Natural killer cell (primary cell): ENCODE measurements around the gene TRIP4. TPM values are rescaled to one million over a fixed set of nuclear protein-coding genes. Genes with fewer than 3 reads are reported as not detected.
"Not testable (repeated sequence)": the region's sequence is repeated elsewhere in the genome, so short reads cannot be mapped to it uniquely, and the experiment has no call there.

ENCODE experiments used
- ATAC-seq, 3 donors: fragments of 150-1000 bp in 2 of 3; fragments of 200-7000 bp in 1 of 3; cut with Tn5 transposase; 1 replicate in 1 of 3; 2 replicates in 2 of 3; pipeline ENCODE4 v1.10.0; 2021; ENCODE audit warnings: mild to moderate bottlenecking in 2 of 3, moderate library complexity in 2 of 3
- DNase-seq, 2 donors: peaks; one replicate each; pipeline versions ENCODE4 v3.0.0 to v3.0.0-alpha.2; 2013 to 2021; ENCODE audit warnings: mixed read lengths in 1 of 2
- H3K27ac ChIP-seq: one replicate; pipeline ENCODE4 v1.5.1; 2013; ENCODE audit warnings: mild to moderate bottlenecking, low read length
- H3K27me3 ChIP-seq: one replicate; pipeline ENCODE4 v1.6.1; 2013; ENCODE audit warnings: low read length; ENCODE audit not compliant: control insufficient read depth, insufficient read depth
- H3K36me3 ChIP-seq: one replicate; pipeline ENCODE4 v1.6.1; 2013; ENCODE audit warnings: low read length; ENCODE audit not compliant: control insufficient read depth, insufficient read depth
- H3K4me1 ChIP-seq: one replicate; pipeline ENCODE4 v1.6.1; 2013; ENCODE audit warnings: low read length; ENCODE audit not compliant: control insufficient read depth, insufficient read depth
- H3K4me3 ChIP-seq: one replicate; pipeline ENCODE4 v1.5.1; 2013; ENCODE audit warnings: low read length
- H3K9me3 ChIP-seq: one replicate; pipeline ENCODE4 v1.6.1; 2013; ENCODE audit warnings: low read length; ENCODE audit not compliant: control insufficient read depth, insufficient read depth
- H3K27ac Mint-ChIP-seq, 2 donors: one replicate each; pipeline ENCODE4 v1.8.0; 2022; ENCODE audit warnings: mild to moderate bottlenecking in 2 of 2, mixed read lengths in 2 of 2, moderate library complexity in 1 of 2
- H3K27me3 Mint-ChIP-seq, 2 donors: one replicate each; pipeline ENCODE4 v1.8.0; 2022; ENCODE audit warnings: low read depth in 2 of 2, mixed read lengths in 2 of 2
- H3K36me3 Mint-ChIP-seq: one replicate; pipeline ENCODE4 v1.8.0; 2022; ENCODE audit warnings: mixed read lengths
- H3K4me1 Mint-ChIP-seq, 2 donors: one replicate each; pipeline ENCODE4 v1.8.0; 2022; ENCODE audit warnings: mixed read lengths in 2 of 2
- H3K4me3 Mint-ChIP-seq: one replicate; pipeline ENCODE4 v1.8.0; 2022; ENCODE audit warnings: mild to moderate bottlenecking, moderate library complexity, mixed read lengths
- H3K9me3 Mint-ChIP-seq, 2 donors: one replicate each; pipeline ENCODE4 v1.8.0; 2022; ENCODE audit warnings: mixed read lengths in 2 of 2
- CTCF ChIP-seq: fragments of 200-600 bp; IDR thresholded peaks from one replicate; pipeline ENCODE4 v1.8.0; 2022; ENCODE audit warnings: antibody characterized with exemption
- WGBS: methylation state at CpG from one replicate; pipeline ENCODE4 v1.1.7; 2013; ENCODE audit warnings: missing lambda C conversion rate; ENCODE audit not compliant: insufficient coverage; 5-methylcytosine and 5-hydroxymethylcytosine counted together
- intact Hi-C: fragments of 100-400 bp; cut with micrococcal nuclease; formaldehyde crosslinking; loops from one replicate; pipeline ENCODE4 v1.14.2; 2022
- total RNA-seq, 4 donors: library from RNA; stranded (reverse); fragments of 120-200 nt in 1 of 4; gene quantifications; one replicate each; pipeline versions ENCODE4 v1.2.3 to v1.2.4, GENCODE V29; 2013 to 2022

TRIP4 gene
- total RNA-seq, 3 donors from 2014 or later (not counting 1 experiment from before 2014, with no cell fraction given) = 32.9 to 37.1 (median 33.7) TPM

DNA sequence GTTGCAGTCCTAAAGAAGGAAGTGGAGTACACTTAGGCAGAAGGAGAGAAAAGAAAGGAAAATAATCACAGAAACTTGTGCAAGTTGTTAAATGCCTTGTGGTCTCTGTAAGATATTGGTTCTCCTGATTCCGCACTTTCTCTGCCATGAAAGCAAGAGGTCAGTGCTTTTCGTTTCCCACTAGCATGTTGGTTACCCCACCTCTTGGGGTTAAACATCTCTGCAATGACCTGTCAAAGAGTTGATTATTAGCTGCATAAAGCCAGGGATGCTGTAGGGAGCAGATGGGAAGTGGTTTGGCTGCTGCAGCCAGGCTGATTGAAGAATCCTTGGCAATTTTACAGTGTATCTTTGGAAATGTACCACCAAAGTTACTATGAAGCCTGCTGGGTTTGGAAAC lies 106.0 kb downstream of the TRIP4 start:
- peaks cover 17 to 20% of the 10 kb centered on the region in 2 donors for H3K4me1 Mint-ChIP-seq
- Histone ChIP-seq H3K9me3 (no peaks in the 10 kb centered on the region), H3K4me1 (no peaks in the 10 kb centered on the region), H3K36me3 (peaks cover 4% of the 10 kb centered on the region), H3K27ac (no peak overlapping the region), H3K27me3 (no peaks in the 10 kb centered on the region), H3K4me3 (no peak overlapping the region)
- TF ChIP-seq CTCF = no peak
- no peaks in the 10 kb centered on the region for H3K36me3 Mint-ChIP-seq
- H3K4me3 Mint-ChIP-seq = no peak overlapping the region
- H3K27me3 Mint-ChIP-seq = no peaks in the 10 kb centered on the region
- peak overlapping the region in 1 of 2 donors; percentile 49 for H3K27ac Mint-ChIP-seq
- ATAC-seq (no peak), DNase-seq (no peak)
- no peaks in the 10 kb centered on the region for H3K9me3 Mint-ChIP-seq
- intact Hi-C loops = no loop called here
- WGBS = 93% methylated on average over 2 of the region's 2 CpGs

GRCh38 chr15:64495968-64496367 lies 108.3 kb downstream of the TRIP4 start:
- H3K9me3 ChIP-seq, H3K27me3 ChIP-seq, H3K4me1 ChIP-seq, ATAC-seq, H3K27ac ChIP-seq, H3K27me3 Mint-ChIP-seq, DNase-seq, H3K9me3 Mint-ChIP-seq, H3K4me3 Mint-ChIP-seq, H3K27ac Mint-ChIP-seq, intact Hi-C loops, H3K4me3 ChIP-seq: not testable (repeated sequence)
- Mint-ChIP-seq H3K36me3 (peaks cover 18% of the 10 kb centered on the region), H3K4me1 (peaks cover 35 to 39% of the 10 kb centered on the region in 2 donors)
- WGBS = no CpG with 5 or more reads among the region's 2 CpGs
- H3K36me3 ChIP-seq = peaks cover 14% of the 10 kb centered on the region

DNA sequence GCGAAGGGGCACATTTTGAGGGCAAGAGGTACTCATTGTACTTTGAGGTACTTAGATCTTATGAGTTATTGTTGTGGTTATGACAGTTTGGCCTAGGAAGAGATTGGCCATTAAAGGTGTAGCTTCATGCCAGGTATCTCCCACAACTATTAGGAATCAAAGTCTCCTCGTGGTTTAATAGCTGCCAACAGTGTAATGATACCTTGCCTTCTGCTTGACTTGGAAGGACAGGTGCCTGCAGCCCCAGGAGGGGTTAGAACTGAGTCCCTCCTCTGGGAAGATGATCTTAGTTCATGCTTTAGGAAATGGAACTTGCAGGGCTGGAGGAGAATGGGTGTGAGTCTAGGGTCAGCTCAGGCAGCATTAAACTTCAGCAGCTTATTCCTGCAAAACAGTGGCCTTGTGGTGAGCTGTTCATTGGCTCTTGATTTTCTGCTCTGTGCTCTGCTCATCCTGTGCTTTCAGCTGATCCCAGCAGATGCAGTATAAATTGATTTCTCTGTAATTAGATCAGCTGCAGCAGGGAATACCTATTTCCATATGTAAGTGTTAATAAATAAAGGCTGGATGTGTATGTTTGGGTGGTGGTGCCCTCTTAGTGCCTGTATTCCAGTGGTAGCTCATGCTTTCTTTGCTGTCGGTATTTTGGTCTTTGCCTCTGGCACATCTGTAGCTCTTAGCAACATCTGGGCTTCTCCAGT lies 113.2 kb downstream of the TRIP4 start:
- 62% methylated on average over 3 of the region's 3 CpGs for WGBS

GRCh38 chr15:64501396-64501715 lies 113.7 kb downstream of the TRIP4 start:
- Mint-ChIP-seq H3K4me1 (peaks cover 52 to 60% of the 10 kb centered on the region in 2 donors), H3K27me3 (no peaks in the 10 kb centered on the region), H3K4me3 (no peak overlapping the region), H3K9me3 (no peaks in the 10 kb centered on the region), H3K36me3 (peaks cover 18% of the 10 kb centered on the region), H3K27ac (peak overlapping the region; percentile 63 to 85)
- H3K27ac ChIP-seq = no peak overlapping the region
- no peaks in the 10 kb centered on the region for H3K9me3 ChIP-seq
- H3K4me1 ChIP-seq = peaks cover 12% of the 10 kb centered on the region
- peaks cover 19% of the 10 kb centered on the region for H3K36me3 ChIP-seq
- H3K27me3 ChIP-seq = no peaks in the 10 kb centered on the region
- intact Hi-C loops = no loop called here
- DNase-seq (no peak), ATAC-seq (no peak)
- TF ChIP-seq CTCF = no peak
- no peak overlapping the region for H3K4me3 ChIP-seq
- WGBS = 86% methylated on average over 1 of the region's 1 CpG

More for the DNA sequence above, 113.2 kb downstream of the TRIP4 start:
- Mint-ChIP-seq H3K27me3 (no peaks in the 10 kb centered on the region), H3K27ac (peak overlapping the region; percentile 29 to 85), H3K9me3 (no peaks in the 10 kb centered on the region), H3K4me1 (peaks cover 52 to 60% of the 10 kb centered on the region in 2 donors), H3K4me3 (no peak overlapping the region), H3K36me3 (peaks cover 18% of the 10 kb centered on the region)
- intact Hi-C loops = no loop called here
- no peak for DNase-seq
- TF ChIP-seq CTCF = no peak
- Histone ChIP-seq H3K27ac (no peak overlapping the region), H3K36me3 (peaks cover 21% of the 10 kb centered on the region), H3K4me3 (no peak overlapping the region), H3K9me3 (no peaks in the 10 kb centered on the region), H3K4me1 (peaks cover 12% of the 10 kb centered on the region), H3K27me3 (no peaks in the 10 kb centered on the region)
- no peak for ATAC-seq
